Measurements from ENCODE around the gene PRR20B.
"Not testable (repeated sequence)": the region's sequence is repeated elsewhere in the genome, so short reads cannot be mapped to it uniquely, and the experiment has no call there.

Gene PRR20B

DNA sequence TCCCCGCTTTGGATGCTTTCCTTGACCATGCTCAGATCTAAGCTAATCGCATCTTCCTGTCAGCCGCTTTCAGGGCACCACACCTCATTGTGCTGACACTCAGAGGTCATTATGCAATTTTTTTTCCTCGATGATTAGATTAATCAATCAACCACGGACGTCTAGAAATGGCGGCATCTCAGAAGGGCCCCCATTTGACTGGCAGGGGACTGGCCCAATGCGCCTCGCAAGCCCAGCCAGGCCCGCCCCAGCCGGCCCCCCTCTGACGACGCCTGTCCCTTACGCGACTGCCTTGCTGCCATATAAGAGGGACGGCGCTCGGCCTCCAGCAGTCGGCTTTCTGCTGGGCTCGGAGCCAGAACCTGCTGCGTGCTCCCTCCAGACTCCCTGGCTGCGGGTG lies 19.6 kb downstream of the PRR20B start, which contains the start of gene PRR20E:
TSS of gene PRR20E (plus strand) at position 301 of the 400 bp plus-strand sequence. CDS start 387 bp downstream, outside the sequence.
- not testable (repeated sequence) for H3K4me3 ChIP-seq (ENCODE audit: low read depth, low read length); DNase-seq (ENCODE audit: low read depth)

DNA sequence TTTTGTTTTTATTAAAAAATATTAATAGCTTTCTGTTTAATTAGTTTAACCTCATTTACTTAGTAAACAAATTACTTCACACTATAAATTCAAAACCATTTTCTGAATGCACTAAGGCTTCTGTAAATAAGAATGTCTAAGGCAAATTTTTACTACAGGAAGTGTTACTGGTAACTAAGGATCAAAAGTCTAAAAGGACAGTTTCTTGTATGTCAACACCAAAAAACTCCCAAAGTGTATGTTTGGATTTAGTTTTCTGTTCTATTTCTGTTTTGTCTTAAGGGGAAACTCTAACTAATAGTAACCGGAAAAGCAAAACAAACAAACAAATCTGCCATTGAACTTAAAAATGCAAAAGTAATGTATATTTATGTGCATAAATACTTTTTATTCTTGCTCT lies 44.4 kb downstream of the PRR20B start:
- DNase-seq (ENCODE audit: low read depth): no peak
- TF ChIP-seq, protein P1, sequence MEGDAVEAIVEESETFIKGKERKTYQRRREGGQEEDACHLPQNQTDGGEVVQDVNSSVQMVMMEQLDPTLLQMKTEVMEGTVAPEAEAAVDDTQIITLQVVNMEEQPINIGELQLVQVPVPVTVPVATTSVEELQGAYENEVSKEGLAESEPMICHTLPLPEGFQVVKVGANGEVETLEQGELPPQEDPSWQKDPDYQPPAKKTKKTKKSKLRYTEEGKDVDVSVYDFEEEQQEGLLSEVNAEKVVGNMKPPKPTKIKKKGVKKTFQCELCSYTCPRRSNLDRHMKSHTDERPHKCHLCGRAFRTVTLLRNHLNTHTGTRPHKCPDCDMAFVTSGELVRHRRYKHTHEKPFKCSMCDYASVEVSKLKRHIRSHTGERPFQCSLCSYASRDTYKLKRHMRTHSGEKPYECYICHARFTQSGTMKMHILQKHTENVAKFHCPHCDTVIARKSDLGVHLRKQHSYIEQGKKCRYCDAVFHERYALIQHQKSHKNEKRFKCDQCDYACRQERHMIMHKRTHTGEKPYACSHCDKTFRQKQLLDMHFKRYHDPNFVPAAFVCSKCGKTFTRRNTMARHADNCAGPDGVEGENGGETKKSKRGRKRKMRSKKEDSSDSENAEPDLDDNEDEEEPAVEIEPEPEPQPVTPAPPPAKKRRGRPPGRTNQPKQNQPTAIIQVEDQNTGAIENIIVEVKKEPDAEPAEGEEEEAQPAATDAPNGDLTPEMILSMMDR (conservative IDR thresholded peaks at IDR 0.05; ENCODE audit: low read depth, low read length): no peak
- no peak overlapping the region for H3K4me3 ChIP-seq (ENCODE audit: low read depth, low read length)

Data from choroid plexus epithelial cell (primary cell).